Measurements from ENCODE around the gene ZNF618.

Gene ZNF618

GRCh38 chr9:113885183-113886025, 9.3 kb downstream of the ZNF618 start:
- no peak for DNase-seq

DNA sequence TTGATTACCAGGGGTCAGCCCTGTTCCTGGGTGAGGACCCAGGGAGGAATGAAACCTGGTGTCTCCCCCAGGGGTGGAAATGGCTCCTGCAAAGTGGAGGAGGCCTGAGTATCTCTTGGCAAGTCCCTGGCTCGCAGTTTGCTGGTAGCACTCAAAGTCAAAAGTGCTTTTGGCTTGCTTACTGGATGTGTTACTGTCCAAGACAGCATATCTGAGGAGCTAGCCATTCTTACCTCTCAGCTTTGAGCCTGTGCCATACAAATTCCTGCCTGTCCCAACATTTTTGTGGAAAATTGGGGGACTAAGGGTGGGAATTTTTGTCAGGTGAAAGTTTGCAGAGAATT, 9.9 kb downstream of the ZNF618 start:
- DNase-seq = no peak

DNA sequence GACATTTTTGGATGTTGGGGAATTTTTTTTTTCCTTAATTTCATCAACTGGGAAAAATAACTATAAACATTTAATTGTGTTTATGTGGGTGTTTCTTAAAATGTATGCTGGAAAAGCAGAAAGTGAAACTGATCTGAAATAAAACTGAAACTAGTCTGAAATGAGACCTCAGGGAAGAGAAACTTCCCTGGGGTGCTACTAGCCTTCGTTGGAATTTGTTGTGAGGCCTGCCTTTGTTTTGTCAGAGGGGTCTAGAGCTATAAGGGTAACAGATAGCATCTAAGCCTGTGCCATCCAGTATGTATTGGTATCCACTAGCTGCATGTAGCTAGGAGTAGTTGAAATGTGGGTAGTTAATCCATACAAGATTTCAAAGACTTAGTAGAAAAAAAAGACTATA, 10.4 kb downstream of the ZNF618 start:
- DNase-seq = no peak

GRCh38 chr9:113886933-113887332, 10.8 kb downstream of the ZNF618 start:
- DNase-seq = no peak

DNA sequence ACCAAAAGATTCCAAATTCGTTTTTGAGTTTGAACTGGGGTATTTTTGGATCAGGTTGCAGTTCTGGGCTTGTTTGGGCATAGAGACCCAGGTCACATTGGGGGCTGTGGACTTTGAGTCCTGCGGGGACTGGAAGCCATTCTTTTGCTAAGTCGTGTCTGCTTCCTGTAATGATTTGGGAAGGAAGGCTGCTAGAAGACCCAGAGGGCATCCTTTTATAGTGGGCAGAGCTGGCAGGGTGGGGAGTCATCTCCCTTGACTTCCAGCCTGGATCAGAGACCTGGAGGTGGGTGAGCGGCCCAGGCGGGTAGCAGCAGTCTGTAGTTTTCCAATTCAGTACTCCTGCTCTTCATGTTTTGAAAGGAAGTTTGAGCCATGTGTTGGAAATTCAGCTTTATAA, 11.3 kb downstream of the ZNF618 start:
- DNase-seq = no peak

- DNase-seq = no peak
Measured at GRCh38 chr9:113888336-113888735, 12.2 kb downstream of the ZNF618 start.

DNA sequence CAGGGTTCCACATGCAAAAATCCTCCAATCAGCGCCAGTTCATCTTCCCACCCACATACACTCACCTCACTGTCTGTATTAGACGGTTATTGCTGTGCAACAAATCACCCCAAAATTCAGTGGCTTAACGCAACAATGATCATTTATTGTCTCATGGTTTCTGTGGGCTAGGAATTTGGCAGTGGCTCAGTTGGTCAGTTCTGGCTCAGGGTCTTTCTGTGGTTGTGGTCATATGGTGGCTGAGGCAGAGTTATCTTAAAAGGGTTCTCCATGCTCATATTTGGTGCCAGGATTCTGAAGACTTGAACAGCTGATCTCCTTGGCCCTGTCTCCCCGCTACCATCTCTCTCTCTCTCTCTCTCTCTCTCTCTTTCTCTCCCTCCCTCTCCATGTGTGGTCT, 12.9 kb downstream of the ZNF618 start:
- no peak for DNase-seq

DNA sequence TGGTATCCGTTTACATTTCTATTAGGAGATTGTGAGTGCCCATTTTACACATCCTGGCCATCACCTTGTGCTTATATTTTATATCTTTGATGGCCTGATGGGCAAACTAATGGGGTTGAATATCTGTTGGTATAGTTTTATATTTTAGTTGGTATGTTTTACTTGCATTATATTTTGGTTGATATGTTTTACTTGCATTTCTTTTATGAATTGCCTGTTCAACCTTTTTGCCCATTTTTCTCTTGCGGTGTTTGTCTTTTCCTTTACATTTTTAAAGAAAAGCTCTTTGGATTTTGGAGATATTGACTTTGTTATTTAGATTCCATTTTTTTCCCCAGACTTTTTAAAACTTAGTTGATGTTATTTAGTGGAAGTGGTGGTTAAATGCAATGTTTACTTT, 14.6 kb downstream of the ZNF618 start:
- no peak for DNase-seq

DNA sequence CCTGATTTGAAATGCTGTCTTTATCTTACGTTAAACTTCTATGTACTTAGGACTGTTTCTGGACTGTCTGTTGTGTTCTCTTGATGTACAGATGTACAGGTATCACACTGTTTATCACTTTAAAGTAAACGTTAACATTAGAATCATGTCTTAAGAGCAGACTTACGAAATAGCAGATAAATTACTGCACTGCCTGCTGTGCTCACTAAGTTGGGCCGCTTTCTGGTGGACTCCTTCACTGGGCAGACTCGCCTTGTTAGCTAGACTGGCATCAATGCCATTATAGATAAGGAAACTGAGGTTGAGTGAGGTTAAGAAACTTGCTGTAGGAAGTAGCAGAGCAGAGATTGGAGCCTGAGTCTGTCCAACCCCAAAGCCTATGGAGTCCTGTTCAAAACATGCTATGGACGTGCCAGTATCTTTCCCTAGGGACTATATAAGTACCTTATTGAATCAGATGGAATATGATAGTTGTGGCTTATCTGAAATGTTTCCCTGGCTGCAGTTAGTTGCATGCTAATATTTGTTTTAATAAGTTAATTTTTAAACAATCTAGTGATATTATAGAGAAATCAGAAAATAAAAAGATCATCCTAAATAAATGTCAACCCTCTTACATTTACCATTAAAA, 16.9 kb downstream of the ZNF618 start:
- DNase-seq = no peak

- DNase-seq = no peak
Measured at GRCh38 chr9:113894166-113894565, 18.1 kb downstream of the ZNF618 start.

GRCh38 chr9:113895526-113895925, 19.4 kb downstream of the ZNF618 start:
- no peak for DNase-seq

GRCh38 chr9:113896713-113897112, 20.6 kb downstream of the ZNF618 start:
- no peak for DNase-seq

DNA sequence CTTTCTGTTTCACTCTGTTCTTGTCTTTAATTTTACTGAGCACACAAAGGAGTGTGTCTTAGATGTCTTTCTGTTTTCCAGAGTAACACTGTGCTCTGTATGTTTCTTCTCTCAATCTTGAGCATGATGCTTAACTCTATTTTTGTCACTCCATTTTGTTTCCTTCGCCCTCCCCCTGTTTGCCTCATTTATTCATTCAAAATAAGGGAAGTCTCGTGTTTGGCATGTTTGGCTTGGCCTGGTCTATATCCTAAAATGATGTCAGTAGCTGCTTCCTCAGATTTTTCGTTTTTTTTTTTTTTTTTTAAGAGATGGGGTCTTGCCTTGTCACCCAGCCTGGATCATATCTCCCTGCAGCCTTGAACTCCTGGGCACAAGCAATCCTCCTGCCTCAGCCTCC, 22.0 kb downstream of the ZNF618 start:
- DNase-seq = no peak

- DNase-seq = no peak
Measured at GRCh38 chr9:113898596-113898995, 22.5 kb downstream of the ZNF618 start.

DNA sequence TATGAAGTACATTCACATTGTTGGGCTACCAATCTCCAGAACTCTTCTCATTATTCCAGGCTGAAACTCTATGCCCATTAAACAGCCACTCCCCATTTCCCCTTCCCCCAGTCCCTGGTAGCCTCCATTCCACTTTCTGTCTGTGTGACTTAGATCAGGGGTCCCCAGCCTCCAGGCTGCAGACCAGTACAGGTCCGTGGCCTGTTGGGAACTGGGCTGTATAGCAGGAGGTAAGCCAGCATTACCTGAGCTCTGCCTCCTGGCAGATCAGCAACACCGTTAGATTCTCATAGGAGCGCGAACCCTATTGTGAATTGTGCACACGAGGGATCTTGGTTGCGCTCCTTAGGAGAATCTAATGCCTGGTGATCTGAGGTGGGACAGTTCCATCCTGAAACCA, 23.1 kb downstream of the ZNF618 start:
- DNase-seq = no peak

DNA sequence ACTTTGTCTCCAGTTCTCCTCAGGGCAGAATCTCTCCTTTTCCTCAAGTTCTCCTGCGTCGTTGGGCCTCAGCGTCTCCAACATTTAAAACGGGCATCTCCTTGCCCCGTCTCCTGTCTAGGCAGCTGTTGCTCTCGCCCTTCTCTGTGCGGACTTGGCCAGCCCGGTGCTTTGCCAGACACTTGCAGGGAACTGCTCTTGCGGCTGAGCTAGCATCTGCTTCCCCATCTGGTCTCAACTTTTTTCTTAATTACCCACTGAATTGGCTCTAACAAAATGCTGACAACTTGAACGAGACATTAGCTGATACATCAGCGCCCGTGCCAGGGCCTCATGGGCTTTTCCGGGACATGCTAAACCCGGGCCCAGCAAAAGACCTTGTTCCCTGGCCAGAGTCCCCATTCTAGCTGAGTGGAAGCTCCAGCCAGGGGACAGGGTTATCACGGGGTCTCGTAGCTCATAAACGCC, 25.1 kb downstream of the ZNF618 start:
- no peak for DNase-seq

- DNase-seq = no peak
Measured at GRCh38 chr9:113903514-113904077, 27.5 kb downstream of the ZNF618 start.

- no peak for DNase-seq
Measured at GRCh38 chr9:113906411-113907110, 30.5 kb downstream of the ZNF618 start.

- no peak for DNase-seq
Measured at GRCh38 chr9:113907282-113907681, 31.2 kb downstream of the ZNF618 start.

DNA sequence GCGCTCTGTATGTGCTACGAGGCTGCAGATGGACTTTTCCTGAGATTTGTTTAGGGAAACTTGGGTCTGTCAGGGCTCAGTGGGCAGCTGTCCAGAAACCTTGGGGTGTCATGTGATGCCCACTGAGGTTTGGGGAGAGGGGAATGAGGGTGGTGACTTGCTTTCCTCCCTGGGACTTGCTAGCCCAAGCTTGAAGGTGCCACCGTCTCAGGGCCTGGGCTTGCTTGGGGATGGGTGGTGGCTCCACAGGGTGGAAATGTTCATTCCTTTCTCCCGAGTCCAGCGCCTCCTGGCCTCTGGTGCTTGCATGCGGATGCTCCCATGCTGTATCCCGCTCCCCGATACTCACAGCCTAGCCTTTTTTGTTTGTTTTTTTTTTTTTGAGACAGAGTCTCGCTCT, 33.3 kb downstream of the ZNF618 start:
- no peak for DNase-seq

DNA sequence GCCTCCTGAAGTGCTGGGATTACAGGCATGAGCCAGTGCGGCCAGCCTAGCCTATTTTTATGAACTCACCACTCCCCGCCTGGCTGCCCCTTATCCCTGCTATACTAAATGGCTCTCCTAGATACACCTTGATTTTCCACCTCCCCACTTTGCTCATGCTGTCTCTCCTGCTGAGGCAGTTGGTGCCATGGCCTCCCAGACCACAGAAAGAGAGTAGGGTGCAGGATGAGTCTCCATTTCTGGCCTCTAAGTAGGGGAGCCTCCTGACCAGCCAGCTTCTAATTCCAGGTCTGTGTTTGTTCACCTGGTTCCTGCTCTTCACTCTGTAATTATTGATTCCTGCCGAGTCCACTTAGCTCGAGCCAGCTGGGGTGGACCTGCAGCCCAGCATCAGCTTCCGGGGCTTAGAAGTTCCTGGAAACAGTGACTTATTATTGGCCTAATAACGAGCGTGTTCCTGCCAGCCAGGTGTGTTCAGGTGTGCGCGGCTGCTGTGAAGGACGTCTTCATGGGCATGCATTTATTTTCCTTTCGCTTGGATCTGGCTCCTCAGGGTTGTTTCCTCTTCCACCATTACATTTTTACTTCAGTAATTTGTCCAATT, 34.0 kb downstream of the ZNF618 start:
- no peak for DNase-seq

DNA sequence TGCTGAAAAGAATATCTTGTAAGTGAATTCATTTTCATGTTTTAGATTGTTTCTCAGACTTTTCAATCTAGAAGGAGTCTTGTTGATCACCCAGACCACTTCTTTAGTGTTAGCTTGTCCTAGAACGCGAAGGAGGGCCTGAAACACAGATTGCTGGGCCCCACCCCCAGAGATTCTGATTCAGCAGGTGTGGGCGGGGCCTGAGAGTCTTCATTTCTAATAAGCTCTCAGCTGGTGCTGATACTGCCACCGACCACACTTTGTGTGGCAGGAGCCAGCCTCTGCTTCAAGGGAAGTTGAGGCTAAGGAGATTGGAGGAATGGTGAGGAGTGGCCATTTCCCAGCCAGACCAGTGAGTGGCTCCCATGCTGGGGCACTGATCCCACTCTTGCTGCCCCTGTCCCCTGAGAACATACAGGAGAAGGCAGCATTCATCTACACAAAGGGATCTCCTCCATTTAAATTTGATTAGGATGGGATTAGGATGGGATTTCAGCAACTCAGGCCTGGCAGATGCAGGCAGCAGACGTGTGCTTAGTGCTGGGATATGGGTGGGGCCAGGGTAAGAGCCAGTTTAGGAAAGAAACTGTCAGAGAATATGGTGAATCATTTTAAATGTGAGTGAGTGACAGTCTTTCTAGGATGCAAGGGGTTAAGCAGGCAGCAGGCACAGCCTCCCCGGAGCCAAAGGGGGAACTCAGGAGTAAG, 35.9 kb downstream of the ZNF618 start:
- no peak for DNase-seq

- no peak for DNase-seq
Measured at GRCh38 chr9:113912816-113913215, 36.7 kb downstream of the ZNF618 start.

Data from right forelimb (tissue), 1 donor.